GM20000 (cell line): ENCODE measurements around the gene TNRC18.
"Not testable (repeated sequence)": the region's sequence is repeated elsewhere in the genome, so short reads cannot be mapped to it uniquely, and the experiment has no call there.

ENCODE experiments used
- DNase-seq: peaks from one replicate; pipeline ENCODE4 v3.0.0; 2012; ENCODE audit warnings: low spot score
- CTCF ChIP-seq: IDR thresholded peaks from 2 replicates; pipeline ENCODE4 v1.5.1; 2012; ENCODE audit warnings: mild to moderate bottlenecking, control low read depth; ENCODE audit errors: extremely low read depth, missing control alignments

Gene TNRC18

GRCh38 chr7:5279734-5280133, 143.9 kb downstream of the TNRC18 start:
- no peak for DNase-seq
- TF ChIP-seq CTCF: no peak

- DNase-seq: no peak
- TF ChIP-seq CTCF: no peak
Observed at GRCh38 chr7:5278766-5279165, 144.9 kb downstream of the TNRC18 start.

- no peak for TF ChIP-seq CTCF
- no peak for DNase-seq
Observed at GRCh38 chr7:5276611-5277010, 147.0 kb downstream of the TNRC18 start.

- not testable (repeated sequence) for DNase-seq
Observed at GRCh38 chr7:5276123-5276522, 147.5 kb downstream of the TNRC18 start.

GRCh38 chr7:5275510-5275909, 148.1 kb downstream of the TNRC18 start:
- not testable (repeated sequence) for DNase-seq

- DNase-seq: not testable (repeated sequence)
Observed at GRCh38 chr7:5274985-5275431, 148.6 kb downstream of the TNRC18 start.

GRCh38 chr7:5274441-5274840, 149.2 kb downstream of the TNRC18 start:
- TF ChIP-seq CTCF: no peak
- no peak for DNase-seq

GRCh38 chr7:5273831-5274405, 149.7 kb downstream of the TNRC18 start:
- DNase-seq: not testable (repeated sequence)

- DNase-seq: no peak
- no peak for TF ChIP-seq CTCF
Observed at GRCh38 chr7:5270788-5271187, 152.8 kb downstream of the TNRC18 start.

- not testable (repeated sequence) for DNase-seq
Observed at GRCh38 chr7:5269992-5270657, 153.5 kb downstream of the TNRC18 start.

GRCh38 chr7:5267829-5268228, 155.8 kb downstream of the TNRC18 start:
- DNase-seq: not testable (repeated sequence)
